ENCODE results near the gene FRG2C.
"Not testable (repeated sequence)": the region's sequence is repeated elsewhere in the genome, so short reads cannot be mapped to it uniquely, and the experiment has no call there.

The FRG2C gene

DNA sequence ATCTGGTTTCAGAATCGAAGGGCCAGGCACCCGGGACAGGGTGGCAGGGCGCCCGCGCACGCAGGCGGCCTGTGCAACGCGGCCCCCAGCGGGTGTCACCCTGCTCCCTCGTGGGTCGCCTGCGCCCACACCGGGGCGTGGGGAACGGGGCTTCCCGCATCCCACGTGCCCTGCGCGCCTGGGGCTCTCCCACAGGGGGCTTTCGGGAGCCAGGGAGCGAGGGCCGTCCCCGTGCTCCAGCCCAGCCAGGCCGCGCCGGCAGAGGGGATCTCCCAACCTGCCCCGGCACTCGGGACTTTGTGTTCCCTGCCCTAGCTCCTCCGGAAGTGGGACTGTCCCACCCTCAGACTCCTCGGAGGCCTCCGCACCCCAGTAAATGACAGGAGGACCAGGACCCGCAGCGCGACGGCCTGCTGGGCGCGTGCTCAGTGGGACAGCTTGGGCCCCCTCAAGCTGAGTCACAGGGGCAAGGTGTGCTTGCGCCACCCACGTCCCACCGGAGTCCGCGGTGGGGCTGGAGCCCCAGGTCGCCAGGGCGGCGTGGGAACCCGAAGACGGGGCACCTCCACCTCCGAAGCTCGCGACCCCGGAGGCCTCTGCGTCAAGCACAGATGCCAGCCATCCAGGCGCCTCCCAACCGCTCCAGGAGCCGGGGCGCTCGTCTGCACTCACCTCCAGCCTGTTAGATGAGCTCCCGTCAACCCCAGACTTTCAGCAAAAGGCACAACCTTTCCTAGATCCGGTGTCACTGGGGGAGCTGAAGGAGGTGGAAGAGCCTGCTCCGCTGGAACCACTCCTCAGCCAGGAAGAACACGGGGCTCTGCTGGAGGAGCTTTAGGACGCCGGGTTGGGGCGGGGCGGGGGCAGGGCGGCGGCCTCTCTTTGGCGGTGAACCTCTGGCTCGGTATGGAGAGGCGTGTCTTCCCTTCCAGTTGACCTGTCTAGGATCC is 5.5 kb downstream of the FRG2C start:
- DNase-seq: not testable (repeated sequence)

DNA sequence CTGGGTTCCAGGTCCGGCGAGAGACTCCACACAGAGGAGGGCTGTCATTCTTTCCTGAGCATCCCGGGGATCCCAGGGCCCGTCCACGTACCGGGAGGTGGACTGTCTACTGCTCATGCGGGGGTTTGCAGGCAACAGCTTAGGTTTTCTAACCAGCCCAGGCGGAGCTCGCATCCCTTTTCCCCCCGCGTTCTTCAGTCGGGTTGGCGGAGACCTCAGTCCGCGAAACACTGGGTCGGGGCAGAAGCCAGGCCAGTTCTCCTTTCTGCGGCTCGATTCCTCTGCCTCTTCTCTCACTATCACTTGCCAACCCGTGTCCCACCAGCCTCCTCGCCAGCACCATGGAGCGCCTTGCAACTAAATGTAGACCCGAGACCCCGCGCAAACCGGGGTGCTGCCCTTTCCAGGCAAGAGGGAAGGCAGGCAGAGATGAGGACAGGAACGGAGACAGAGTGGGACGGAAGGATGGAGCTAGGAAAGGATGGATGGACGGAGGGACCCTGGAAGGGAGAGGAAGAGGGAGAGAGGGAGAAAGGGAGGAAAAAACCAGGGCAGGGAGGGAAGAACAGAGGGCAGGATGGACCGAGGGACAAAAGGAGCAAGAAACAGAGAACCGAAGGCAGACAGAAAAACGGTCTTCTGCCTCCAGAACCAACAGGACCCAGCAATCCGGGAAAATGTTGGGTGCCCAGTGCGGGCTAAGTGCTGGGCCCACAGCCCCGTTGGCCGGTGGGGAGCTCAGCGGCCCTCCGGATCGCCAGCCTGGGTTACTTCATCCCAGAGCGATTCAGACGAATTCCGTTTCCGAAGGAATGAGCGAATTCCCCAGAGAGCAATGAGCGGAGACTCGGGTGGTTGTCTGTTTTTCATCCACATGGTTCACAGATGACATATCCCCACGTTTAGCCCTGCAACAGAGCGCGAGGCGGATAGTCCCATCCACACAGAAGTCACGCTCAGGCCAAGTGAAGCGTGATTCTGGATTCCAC is 6.5 kb downstream of the FRG2C start:
- DNase-seq: not testable (repeated sequence)

DNA sequence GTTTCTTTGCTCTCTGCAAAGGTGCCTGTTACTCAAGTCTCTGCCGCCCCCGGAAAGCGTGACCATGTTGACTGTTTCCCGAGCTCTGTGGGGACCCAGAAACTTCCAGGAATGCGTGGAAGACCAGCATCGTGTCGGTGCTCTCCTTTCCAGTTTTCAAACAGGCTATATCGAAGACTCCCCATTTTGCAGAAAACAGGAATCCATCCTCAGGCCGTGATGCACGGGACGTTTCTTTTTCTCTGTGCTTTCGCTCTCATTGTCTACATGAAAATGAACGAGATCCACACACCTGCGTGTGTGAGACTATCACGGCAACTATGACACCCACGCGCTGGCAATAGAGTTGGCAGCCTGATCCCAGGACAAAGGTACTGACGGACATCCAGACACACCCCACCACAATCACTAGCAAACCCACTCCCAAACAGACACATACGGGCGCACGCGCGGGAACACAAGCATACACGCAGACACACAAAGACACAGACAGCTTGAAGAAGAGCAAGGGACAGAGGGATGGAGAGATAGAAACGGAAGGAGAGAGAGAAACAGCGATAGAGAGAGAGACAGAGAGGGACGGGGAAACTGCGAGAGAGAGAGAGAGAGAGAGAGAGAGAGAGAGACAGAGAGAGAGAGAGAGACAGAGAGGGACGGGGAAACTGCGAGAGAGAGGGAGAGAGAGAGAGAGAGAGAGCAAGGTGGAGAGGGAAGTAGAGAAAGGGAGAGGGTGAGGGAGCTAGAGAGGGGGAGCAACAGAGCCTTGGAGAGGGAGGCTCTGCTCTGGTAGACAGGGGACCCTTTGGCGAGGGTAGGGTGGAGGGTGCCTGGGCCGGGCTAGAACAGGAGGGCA is 7.4 kb downstream of the FRG2C start:
- DNase-seq: not testable (repeated sequence)

DNA sequence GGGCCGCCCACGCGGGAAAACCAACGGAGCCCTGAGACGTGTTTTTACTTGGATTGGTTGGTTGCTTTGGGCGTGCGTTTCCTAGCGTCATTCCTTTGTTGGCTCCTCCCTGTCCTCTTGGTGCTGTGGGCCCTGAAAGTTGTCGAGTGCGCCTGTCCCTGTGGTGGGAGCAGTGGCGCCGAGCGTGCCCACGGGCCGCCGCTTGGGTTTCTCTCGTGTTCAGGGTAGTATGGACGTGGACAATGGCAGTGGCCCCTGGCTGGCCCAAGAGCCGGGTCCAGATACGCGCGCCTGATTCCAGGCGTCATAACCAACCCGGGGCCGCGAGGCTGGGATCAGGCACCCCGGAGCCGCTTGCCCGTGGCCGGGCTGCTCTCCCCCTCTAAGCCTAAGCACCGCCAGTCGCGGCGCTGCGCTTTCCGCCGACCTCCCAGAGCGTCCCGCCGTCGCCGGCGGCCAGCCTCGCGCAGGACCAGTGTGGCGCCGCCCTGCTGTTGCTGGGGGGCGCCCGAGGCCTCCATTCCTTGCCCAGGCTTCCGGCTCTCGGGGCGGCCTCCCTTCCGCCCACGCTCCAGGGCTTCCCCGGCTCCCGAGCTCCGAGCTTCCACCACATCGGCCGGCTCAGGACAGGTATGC is 8.1 kb downstream of the FRG2C start:
- not testable (repeated sequence) for DNase-seq

DNA sequence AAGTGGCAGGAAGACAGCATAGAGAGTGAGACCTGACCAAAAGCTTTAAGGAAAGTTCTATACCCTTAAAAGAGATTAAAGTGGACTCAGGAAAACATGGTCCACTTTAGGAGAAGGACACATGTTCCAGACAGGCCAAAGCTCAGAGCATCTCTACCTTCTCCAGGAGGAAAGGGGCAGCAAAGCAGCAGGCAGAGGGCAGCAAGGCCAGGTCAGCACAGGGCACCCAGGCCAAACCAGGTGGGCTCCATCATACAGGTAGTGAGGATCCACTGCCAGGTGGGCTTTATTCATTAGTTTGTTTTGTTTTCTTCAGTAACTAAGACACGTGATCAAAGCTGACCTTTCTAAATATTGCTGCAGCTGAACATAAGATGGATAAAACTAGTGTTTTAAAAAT is 19.8 kb downstream of the FRG2C start:
- not testable (repeated sequence) for DNase-seq

DNA sequence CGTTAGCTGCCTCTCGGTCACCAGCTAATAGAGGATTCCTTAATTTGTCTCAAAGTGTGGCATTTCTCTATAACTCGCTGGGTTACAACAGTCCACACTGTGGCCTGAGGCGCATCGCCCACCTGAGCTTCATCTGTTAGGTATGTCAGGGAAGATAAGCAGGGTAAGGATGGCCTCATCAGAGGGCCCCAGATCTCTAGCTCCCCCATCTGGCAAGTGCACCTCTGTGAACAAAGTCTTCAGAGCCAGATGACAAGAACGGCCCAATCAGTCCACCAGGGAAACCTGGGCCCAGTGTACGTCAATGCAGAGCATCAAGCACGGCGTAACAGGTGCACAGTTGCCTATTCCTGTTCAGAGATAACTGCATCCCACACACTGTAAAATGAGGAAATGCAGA is 23.2 kb downstream of the FRG2C start:
- no peak for DNase-seq

DNA sequence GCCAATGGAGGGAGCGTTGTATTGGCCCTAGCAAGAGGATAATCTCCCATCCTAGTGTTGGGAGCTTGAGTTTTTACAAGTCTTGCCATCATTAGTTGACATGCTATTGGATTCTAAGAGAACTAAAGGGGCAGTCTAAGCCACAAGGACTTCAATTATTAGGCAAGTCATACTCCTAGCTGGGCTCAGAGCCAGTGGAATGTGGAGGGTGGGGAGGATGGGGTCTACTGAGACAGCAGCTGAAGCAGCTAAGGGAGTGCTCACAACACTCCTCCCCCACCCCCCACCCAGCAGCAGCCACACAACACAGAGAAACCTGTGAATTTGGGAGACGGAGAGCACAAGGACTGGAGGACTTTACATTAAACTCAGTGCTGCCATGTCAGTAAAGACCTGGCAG is 27.9 kb downstream of the FRG2C start:
- no peak for DNase-seq

Measured in NCI-H1436 (cell line).